ENCODE measurements around the gene ABCG2. TPM values are rescaled to one million over a fixed set of nuclear protein-coding genes. Genes with fewer than 3 reads are reported as not detected.

The ABCG2 gene
- total and polyA plus RNA-seq, 9 donors, result 3.4 to 6.5 (median 4.4) TPM

GRCh38 chr4:88104902-88105610 is 53.4 kb downstream of the ABCG2 start:
- Histone ChIP-seq H3K4me1 (ENCODE audit: control insufficient read depth, insufficient read depth, low read length) (no peaks in the 10 kb centered on the region), H3K36me3 (ENCODE audit: control insufficient read depth, insufficient read depth, low read length) (no peaks in the 10 kb centered on the region), H3K27me3 (ENCODE audit: control insufficient read depth, insufficient read depth, low read length) (no peaks in the 10 kb centered on the region), H3K4me3 (ENCODE audit: low read length) (no peak overlapping the region), H3K27ac (ENCODE audit: low read length) (no peak overlapping the region), H3K9me3 (replicated peaks; ENCODE audit: control insufficient read depth, low read depth, low read length) (no peaks in the 10 kb centered on the region)
- WGBS (ENCODE audit: insufficient coverage), result 100% methylated on average over 1 of the region's 4 CpGs
- no peak for DNase-seq

GRCh38 chr4:88102026-88102425 is 56.4 kb downstream of the ABCG2 start:
- DNase-seq, result no peak
- Histone ChIP-seq H3K27ac (ENCODE audit: low read length) (no peak overlapping the region), H3K36me3 (ENCODE audit: control insufficient read depth, insufficient read depth, low read length) (no peaks in the 10 kb centered on the region), H3K27me3 (ENCODE audit: control insufficient read depth, insufficient read depth, low read length) (no peaks in the 10 kb centered on the region), H3K4me3 (ENCODE audit: low read length) (no peak overlapping the region), H3K4me1 (ENCODE audit: control insufficient read depth, insufficient read depth, low read length) (no peaks in the 10 kb centered on the region), H3K9me3 (replicated peaks; ENCODE audit: control insufficient read depth, low read depth, low read length) (no peaks in the 10 kb centered on the region)
- no CpG with 5 or more reads among the region's 7 CpGs for WGBS (ENCODE audit: insufficient coverage)

DNA sequence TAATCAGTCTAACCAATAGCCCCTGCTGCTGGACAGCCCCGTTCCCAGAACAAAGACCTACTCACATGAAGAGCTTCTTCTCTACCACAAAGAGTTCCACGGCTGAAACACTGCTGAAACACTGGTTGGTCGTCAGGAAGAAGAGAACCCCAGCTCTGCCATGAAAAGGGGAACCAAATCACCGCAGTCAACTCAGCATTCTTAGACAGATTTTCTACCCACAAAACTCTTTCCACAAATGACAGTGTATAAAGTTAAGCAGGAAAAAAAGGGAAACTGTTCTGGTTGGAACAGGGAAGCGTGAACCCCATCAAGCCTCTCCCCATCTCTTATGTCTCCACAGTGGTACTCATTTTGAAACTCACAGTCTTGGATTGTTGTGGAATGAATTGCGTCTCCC is 57.3 kb downstream of the ABCG2 start:
- Histone ChIP-seq H3K4me3 (ENCODE audit: low read length) (no peak overlapping the region), H3K27me3 (ENCODE audit: control insufficient read depth, insufficient read depth, low read length) (no peaks in the 10 kb centered on the region), H3K4me1 (ENCODE audit: control insufficient read depth, insufficient read depth, low read length) (no peaks in the 10 kb centered on the region), H3K27ac (ENCODE audit: low read length) (no peak overlapping the region), H3K9me3 (replicated peaks; ENCODE audit: control insufficient read depth, low read depth, low read length) (no peaks in the 10 kb centered on the region), H3K36me3 (ENCODE audit: control insufficient read depth, insufficient read depth, low read length) (no peaks in the 10 kb centered on the region)
- peak; percentile 79 for DNase-seq
- 80% methylated on average over 1 of the region's 6 CpGs for WGBS (ENCODE audit: insufficient coverage)

DNA sequence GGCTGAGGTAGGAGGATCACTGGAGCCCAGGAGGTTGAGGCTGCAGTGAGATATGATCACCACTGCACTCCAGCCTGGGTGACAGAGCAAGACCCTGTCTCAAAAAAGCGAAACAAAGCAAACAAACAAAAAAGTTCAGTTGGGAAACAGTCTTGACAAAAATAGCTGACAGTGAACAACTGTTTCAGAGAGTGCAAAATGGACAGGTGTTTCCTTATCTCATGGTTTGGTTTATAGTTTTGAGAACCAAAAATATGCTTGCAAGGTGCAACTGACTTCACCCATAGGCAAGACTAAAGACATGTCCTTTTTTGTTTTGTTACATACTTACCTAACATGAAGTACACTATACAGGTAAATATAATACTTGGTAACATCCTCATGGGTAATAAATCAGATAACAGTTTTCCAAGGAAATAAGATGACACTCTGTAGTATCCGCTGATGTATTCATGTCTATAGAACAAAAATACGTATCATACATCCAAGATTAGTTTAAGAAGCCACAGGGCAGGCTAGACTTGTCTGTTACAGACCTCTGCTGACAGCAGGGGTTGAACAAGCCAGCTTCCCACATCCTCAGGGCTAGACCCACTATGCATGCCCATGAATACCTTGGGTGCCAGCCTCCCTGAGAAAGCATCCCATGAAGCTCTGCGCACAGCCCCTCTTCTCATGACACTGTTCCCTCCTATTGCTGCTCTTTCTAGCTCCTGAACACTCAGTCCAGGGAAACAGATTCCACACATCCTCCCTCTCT is 59.3 kb downstream of the ABCG2 start:
- H3K4me3 ChIP-seq (ENCODE audit: low read length), result no peak overlapping the region
- 87% methylated on average over 4 of the region's 4 CpGs for WGBS (ENCODE audit: insufficient coverage)
- no peaks in the 10 kb centered on the region for H3K27me3 ChIP-seq (ENCODE audit: control insufficient read depth, insufficient read depth, low read length)
- H3K9me3 ChIP-seq (replicated peaks; ENCODE audit: control insufficient read depth, low read depth, low read length), result no peaks in the 10 kb centered on the region
- no peaks in the 10 kb centered on the region for H3K36me3 ChIP-seq (ENCODE audit: control insufficient read depth, insufficient read depth, low read length)
- DNase-seq, result no peak
- no peak overlapping the region for H3K27ac ChIP-seq (ENCODE audit: low read length)
- H3K4me1 ChIP-seq (ENCODE audit: control insufficient read depth, insufficient read depth, low read length), result no peaks in the 10 kb centered on the region

DNA sequence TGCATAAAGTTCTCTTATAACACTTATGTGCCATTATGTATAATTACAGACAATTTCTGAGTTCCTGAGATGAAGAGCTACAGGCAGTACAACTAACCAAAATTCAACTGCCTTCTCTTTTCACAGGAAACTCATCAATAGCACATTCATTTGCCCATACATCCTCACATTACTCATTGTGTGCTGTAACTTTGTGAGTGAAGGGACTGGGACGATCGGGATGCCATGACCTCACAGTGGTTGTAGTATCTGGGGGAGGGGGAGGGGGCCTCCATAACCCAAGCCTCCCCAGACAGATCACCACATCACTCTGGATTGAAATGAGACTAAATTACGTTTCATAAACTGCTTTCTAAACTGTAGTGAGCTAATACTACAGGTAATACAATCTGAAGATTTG is 60.7 kb downstream of the ABCG2 start:
- H3K27ac ChIP-seq (ENCODE audit: low read length), result no peak overlapping the region
- no peak for DNase-seq
- no CpG with 5 or more reads among the region's 3 CpGs for WGBS (ENCODE audit: insufficient coverage)
- H3K9me3 ChIP-seq (replicated peaks; ENCODE audit: control insufficient read depth, low read depth, low read length), result no peaks in the 10 kb centered on the region
- no peaks in the 10 kb centered on the region for H3K4me1 ChIP-seq (ENCODE audit: control insufficient read depth, insufficient read depth, low read length)
- no peak overlapping the region for H3K4me3 ChIP-seq (ENCODE audit: low read length)
- no peaks in the 10 kb centered on the region for H3K27me3 ChIP-seq (ENCODE audit: control insufficient read depth, insufficient read depth, low read length)
- no peaks in the 10 kb centered on the region for H3K36me3 ChIP-seq (ENCODE audit: control insufficient read depth, insufficient read depth, low read length)

GRCh38 chr4:88097301-88097700 is 61.1 kb downstream of the ABCG2 start:
- no CpG with 5 or more reads among the region's 2 CpGs for WGBS (ENCODE audit: insufficient coverage)
- Histone ChIP-seq H3K27ac (ENCODE audit: low read length) (no peak overlapping the region), H3K36me3 (ENCODE audit: control insufficient read depth, insufficient read depth, low read length) (no peaks in the 10 kb centered on the region), H3K4me3 (ENCODE audit: low read length) (no peak overlapping the region), H3K9me3 (replicated peaks; ENCODE audit: control insufficient read depth, low read depth, low read length) (no peaks in the 10 kb centered on the region), H3K4me1 (ENCODE audit: control insufficient read depth, insufficient read depth, low read length) (no peaks in the 10 kb centered on the region), H3K27me3 (ENCODE audit: control insufficient read depth, insufficient read depth, low read length) (no peaks in the 10 kb centered on the region)
- no peak for DNase-seq

DNA sequence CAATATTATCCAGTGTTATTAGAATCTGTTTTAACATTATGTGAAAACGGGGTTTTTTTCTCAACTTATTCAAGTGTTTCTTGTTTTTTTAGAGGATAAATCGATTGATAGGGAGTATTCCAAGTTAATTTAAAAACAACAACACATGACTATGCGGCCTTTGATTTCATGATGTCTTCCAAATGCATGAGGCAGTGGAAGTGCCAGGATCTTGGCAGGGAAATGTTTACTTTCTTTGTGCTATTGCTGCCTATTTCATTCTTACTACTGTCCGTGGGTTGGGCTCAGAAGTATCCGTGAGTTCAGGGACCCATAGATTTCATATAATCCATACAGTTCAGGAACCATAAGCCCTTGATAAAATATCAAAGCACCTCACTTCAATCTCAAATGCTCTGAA is 64.6 kb downstream of the ABCG2 start:
- DNase-seq, result no peak
- WGBS (ENCODE audit: insufficient coverage), result 90% methylated on average over 2 of the region's 5 CpGs
- no peak overlapping the region for H3K4me3 ChIP-seq (ENCODE audit: low read length)
- H3K9me3 ChIP-seq (replicated peaks; ENCODE audit: control insufficient read depth, low read depth, low read length), result no peaks in the 10 kb centered on the region
- no peak overlapping the region for H3K27ac ChIP-seq (ENCODE audit: low read length)
- no peaks in the 10 kb centered on the region for H3K4me1 ChIP-seq (ENCODE audit: control insufficient read depth, insufficient read depth, low read length)
- no peaks in the 10 kb centered on the region for H3K27me3 ChIP-seq (ENCODE audit: control insufficient read depth, insufficient read depth, low read length)
- no peaks in the 10 kb centered on the region for H3K36me3 ChIP-seq (ENCODE audit: control insufficient read depth, insufficient read depth, low read length)

DNA sequence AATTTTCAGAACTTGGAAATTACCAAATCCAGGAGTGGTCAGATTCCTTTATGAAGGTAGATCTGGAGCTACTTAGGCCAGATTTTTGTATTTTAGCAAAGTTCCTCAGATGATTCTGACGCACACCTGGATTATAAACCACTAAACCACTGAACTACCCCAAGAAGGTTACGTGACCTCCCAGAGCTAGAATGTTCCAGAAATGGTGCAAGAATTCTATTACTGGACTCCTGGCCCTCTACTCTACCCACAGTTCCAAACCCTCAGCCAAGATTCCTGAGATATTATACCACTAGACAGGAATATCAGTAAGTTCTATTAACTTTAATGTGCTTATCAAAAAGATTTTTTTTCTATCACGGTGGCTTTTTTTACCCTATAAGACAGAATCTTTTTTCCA is 67.1 kb downstream of the ABCG2 start:
- WGBS (ENCODE audit: insufficient coverage), result no CpG with 5 or more reads among the region's 3 CpGs
- DNase-seq, result no peak
- Histone ChIP-seq H3K36me3 (ENCODE audit: control insufficient read depth, insufficient read depth, low read length) (no peaks in the 10 kb centered on the region), H3K4me3 (ENCODE audit: low read length) (no peak overlapping the region), H3K4me1 (ENCODE audit: control insufficient read depth, insufficient read depth, low read length) (no peaks in the 10 kb centered on the region), H3K27me3 (ENCODE audit: control insufficient read depth, insufficient read depth, low read length) (no peaks in the 10 kb centered on the region), H3K27ac (ENCODE audit: low read length) (no peak overlapping the region), H3K9me3 (replicated peaks; ENCODE audit: control insufficient read depth, low read depth, low read length) (no peaks in the 10 kb centered on the region)

- no peaks in the 10 kb centered on the region for H3K36me3 ChIP-seq (ENCODE audit: control insufficient read depth, insufficient read depth, low read length)
- H3K4me3 ChIP-seq (ENCODE audit: low read length), result no peak overlapping the region
- no peaks in the 10 kb centered on the region for H3K9me3 ChIP-seq (replicated peaks; ENCODE audit: control insufficient read depth, low read depth, low read length)
- peak; percentile 41 for DNase-seq
- H3K27ac ChIP-seq (ENCODE audit: low read length), result no peak overlapping the region
- no peaks in the 10 kb centered on the region for H3K4me1 ChIP-seq (ENCODE audit: control insufficient read depth, insufficient read depth, low read length)
- no peaks in the 10 kb centered on the region for H3K27me3 ChIP-seq (ENCODE audit: control insufficient read depth, insufficient read depth, low read length)
Observed at GRCh38 chr4:88090898-88091297, 67.5 kb downstream of the ABCG2 start.

DNA sequence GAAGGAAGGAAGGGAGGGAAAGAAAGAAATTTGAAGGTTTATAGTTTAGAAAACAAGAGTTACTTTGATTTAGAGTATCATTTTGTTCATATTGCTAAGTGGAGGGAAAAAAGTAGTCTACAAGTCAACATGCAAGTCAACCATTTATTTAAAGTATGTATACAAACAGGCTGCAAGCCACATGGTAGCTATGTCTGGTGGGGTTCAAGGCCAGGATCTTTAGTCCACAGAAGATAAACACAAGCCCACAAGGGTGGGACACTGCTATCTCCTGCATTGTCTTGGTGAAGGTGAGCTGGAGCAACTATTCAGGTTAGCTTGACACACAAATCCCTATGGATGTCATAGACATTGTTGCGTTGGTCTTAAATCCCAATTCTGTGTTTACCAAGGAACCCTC is 71.4 kb downstream of the ABCG2 start:
- WGBS (ENCODE audit: insufficient coverage), result no CpG with 5 or more reads among the region's 1 CpG
- no peaks in the 10 kb centered on the region for H3K9me3 ChIP-seq (replicated peaks; ENCODE audit: control insufficient read depth, low read depth, low read length)
- H3K4me3 ChIP-seq (ENCODE audit: low read length), result no peak overlapping the region
- no peaks in the 10 kb centered on the region for H3K36me3 ChIP-seq (ENCODE audit: control insufficient read depth, insufficient read depth, low read length)
- no peak overlapping the region for H3K27ac ChIP-seq (ENCODE audit: low read length)
- DNase-seq, result no peak
- H3K27me3 ChIP-seq (ENCODE audit: control insufficient read depth, insufficient read depth, low read length), result no peaks in the 10 kb centered on the region
- no peaks in the 10 kb centered on the region for H3K4me1 ChIP-seq (ENCODE audit: control insufficient read depth, insufficient read depth, low read length)
